Measurements from ENCODE around the gene DNAH2.
A peak's percentile ranks its signal among the peaks of the same experiment; 100 is the strongest.

- TF ChIP-seq CTBP1 (IDR thresholded peaks at IDR 0.05; ENCODE audit: borderline replicate concordance) (peak; percentile 89), ELF4 (IDR thresholded peaks at IDR 0.05) (no peak), FOXA1 (IDR thresholded peaks at IDR 0.05) (no peak), NFRKB (IDR thresholded peaks at IDR 0.05) (no peak), ZNF384 (IDR thresholded peaks at IDR 0.05) (no peak), SP1 (IDR thresholded peaks at IDR 0.05) (no peak), FOXK2 (IDR thresholded peaks at IDR 0.05) (no peak), FOXM1 (IDR thresholded peaks at IDR 0.05; ENCODE audit: borderline replicate concordance) (peak; percentile 99)
- TF ChIP-seq, protein P1, sequence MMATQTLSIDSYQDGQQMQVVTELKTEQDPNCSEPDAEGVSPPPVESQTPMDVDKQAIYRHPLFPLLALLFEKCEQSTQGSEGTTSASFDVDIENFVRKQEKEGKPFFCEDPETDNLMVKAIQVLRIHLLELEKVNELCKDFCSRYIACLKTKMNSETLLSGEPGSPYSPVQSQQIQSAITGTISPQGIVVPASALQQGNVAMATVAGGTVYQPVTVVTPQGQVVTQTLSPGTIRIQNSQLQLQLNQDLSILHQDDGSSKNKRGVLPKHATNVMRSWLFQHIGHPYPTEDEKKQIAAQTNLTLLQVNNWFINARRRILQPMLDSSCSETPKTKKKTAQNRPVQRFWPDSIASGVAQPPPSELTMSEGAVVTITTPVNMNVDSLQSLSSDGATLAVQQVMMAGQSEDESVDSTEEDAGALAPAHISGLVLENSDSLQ (IDR thresholded peaks at IDR 0.05), result peak; percentile 45; the same call in 1 of the 2 replicates
Observed at GRCh38 chr17:7836596-7837407, 119.3 kb downstream of the DNAH2 start.

Data from HEK293T (cell line).